HUES6 (cell line): ENCODE measurements around the gene NEUROD4.

Experiments
- H3K27ac ChIP-seq: 2 replicates; pipeline ENCODE4 v1.7.0; 2013; ENCODE audit warnings: low read depth, mild to moderate bottlenecking, low read length, inconsistent platforms
- H3K27me3 ChIP-seq: 2 replicates; pipeline ENCODE4 v1.6.1; 2013; ENCODE audit warnings: low read length; ENCODE audit not compliant: control insufficient read depth, insufficient read depth
- H3K36me3 ChIP-seq: 2 replicates; pipeline ENCODE4 v1.6.1; 2013; ENCODE audit warnings: low read length; ENCODE audit not compliant: control insufficient read depth, insufficient read depth
- H3K4me1 ChIP-seq: 2 replicates; pipeline ENCODE4 v1.6.1; 2013; ENCODE audit warnings: low read length; ENCODE audit not compliant: control insufficient read depth, insufficient read depth
- H3K4me3 ChIP-seq: 2 replicates; pipeline ENCODE4 v1.5.1; 2013; ENCODE audit warnings: low read depth, low read length
- H3K9ac ChIP-seq: one replicate; pipeline ENCODE4 v1.6.1; 2013; ENCODE audit warnings: mild to moderate bottlenecking, low read length
- H3K9me3 ChIP-seq: 2 replicates; pipeline ENCODE4 v1.6.1; 2013; ENCODE audit warnings: low read depth, low read length; ENCODE audit not compliant: control insufficient read depth, insufficient read depth

Gene NEUROD4

GRCh38 chr12:55039395-55040354 is 19.9 kb downstream of the NEUROD4 start:
- Histone ChIP-seq H3K27ac (no peak overlapping the region), H3K27me3 (no peaks in the 10 kb centered on the region), H3K9ac (no peak overlapping the region), H3K4me3 (no peak overlapping the region), H3K9me3 (no peaks in the 10 kb centered on the region), H3K36me3 (no peaks in the 10 kb centered on the region), H3K4me1 (no peaks in the 10 kb centered on the region; the same call in 1 of the 2 replicates)

- no peaks in the 10 kb centered on the region for H3K9me3 ChIP-seq
- no peaks in the 10 kb centered on the region; the same call in 1 of the 2 replicates for H3K4me1 ChIP-seq
- H3K27me3 ChIP-seq: no peaks in the 10 kb centered on the region
- H3K36me3 ChIP-seq: no peaks in the 10 kb centered on the region
- H3K9ac ChIP-seq: no peak overlapping the region
- H3K4me3 ChIP-seq: no peak overlapping the region
- no peak overlapping the region for H3K27ac ChIP-seq
Measured at GRCh38 chr12:55041345-55042055, 21.7 kb downstream of the NEUROD4 start.

- Histone ChIP-seq H3K4me3 (no peak overlapping the region), H3K27me3 (no peaks in the 10 kb centered on the region), H3K9ac (no peak overlapping the region), H3K36me3 (no peaks in the 10 kb centered on the region), H3K4me1 (no peaks in the 10 kb centered on the region; the same call in 1 of the 2 replicates), H3K27ac (no peak overlapping the region), H3K9me3 (no peaks in the 10 kb centered on the region)
Measured at GRCh38 chr12:55043542-55043941, 23.8 kb downstream of the NEUROD4 start.

GRCh38 chr12:55044135-55044534 is 24.4 kb downstream of the NEUROD4 start:
- H3K27me3 ChIP-seq: no peaks in the 10 kb centered on the region
- no peak overlapping the region for H3K9ac ChIP-seq

GRCh38 chr12:55049676-55050075 is 29.9 kb downstream of the NEUROD4 start:
- no peaks in the 10 kb centered on the region for H3K9me3 ChIP-seq
- H3K36me3 ChIP-seq: no peaks in the 10 kb centered on the region
- H3K4me1 ChIP-seq: peaks cover 8% of the 10 kb centered on the region; the same call in 1 of the 2 replicates
- H3K27ac ChIP-seq: no peak overlapping the region
- H3K27me3 ChIP-seq: no peaks in the 10 kb centered on the region
- no peak overlapping the region for H3K4me3 ChIP-seq
- H3K9ac ChIP-seq: no peak overlapping the region

More at GRCh38 chr12:55044135-55044534, 24.4 kb downstream of the NEUROD4 start:
- Histone ChIP-seq H3K36me3 (no peaks in the 10 kb centered on the region), H3K27ac (no peak overlapping the region), H3K4me1 (no peaks in the 10 kb centered on the region; the same call in 1 of the 2 replicates), H3K4me3 (no peak overlapping the region), H3K9me3 (no peaks in the 10 kb centered on the region)

- Histone ChIP-seq H3K27ac (no peak overlapping the region), H3K9me3 (no peaks in the 10 kb centered on the region), H3K9ac (no peak overlapping the region), H3K4me3 (no peak overlapping the region), H3K4me1 (peaks cover 8% of the 10 kb centered on the region; the same call in 1 of the 2 replicates), H3K27me3 (no peaks in the 10 kb centered on the region), H3K36me3 (no peaks in the 10 kb centered on the region)
Measured at GRCh38 chr12:55051197-55051947, 31.6 kb downstream of the NEUROD4 start.

GRCh38 chr12:55057481-55057880 is 37.7 kb downstream of the NEUROD4 start:
- Histone ChIP-seq H3K4me3 (no peak overlapping the region), H3K9me3 (no peaks in the 10 kb centered on the region), H3K27ac (no peak overlapping the region), H3K36me3 (no peaks in the 10 kb centered on the region), H3K4me1 (peaks cover 20% of the 10 kb centered on the region), H3K27me3 (no peaks in the 10 kb centered on the region), H3K9ac (no peak overlapping the region)

GRCh38 chr12:55058082-55058481 is 38.3 kb downstream of the NEUROD4 start:
- Histone ChIP-seq H3K36me3 (no peaks in the 10 kb centered on the region), H3K27ac (no peak overlapping the region), H3K9me3 (no peaks in the 10 kb centered on the region), H3K27me3 (no peaks in the 10 kb centered on the region), H3K4me3 (no peak overlapping the region), H3K4me1 (peaks cover 20% of the 10 kb centered on the region), H3K9ac (no peak overlapping the region)

- no peak overlapping the region for H3K9ac ChIP-seq
- no peak overlapping the region for H3K4me3 ChIP-seq
- no peaks in the 10 kb centered on the region for H3K9me3 ChIP-seq
- no peaks in the 10 kb centered on the region for H3K36me3 ChIP-seq
- H3K27me3 ChIP-seq: no peaks in the 10 kb centered on the region
- no peak overlapping the region for H3K27ac ChIP-seq
- H3K4me1 ChIP-seq: peaks cover 20% of the 10 kb centered on the region
Measured at GRCh38 chr12:55058776-55059175, 39.0 kb downstream of the NEUROD4 start.

GRCh38 chr12:55060470-55060869 is 40.7 kb downstream of the NEUROD4 start:
- Histone ChIP-seq H3K4me3 (no peak overlapping the region), H3K27ac (no peak overlapping the region), H3K9me3 (no peaks in the 10 kb centered on the region), H3K4me1 (peaks cover 20% of the 10 kb centered on the region), H3K27me3 (no peaks in the 10 kb centered on the region), H3K36me3 (no peaks in the 10 kb centered on the region), H3K9ac (no peak overlapping the region)
